Hepatocyte (in vitro differentiated cells): ENCODE measurements around the gene GJB3. TPM values are rescaled to one million over a fixed set of nuclear protein-coding genes. Genes with fewer than 3 reads are reported as not detected.

ENCODE experiments used
- DNase-seq: peaks from one replicate; pipeline ENCODE4 v3.0.0-alpha.2; 2016; ENCODE audit warnings: low spot score
- H2AFZ ChIP-seq: fragments of 200-600 bp; sonication (generic); 2 replicates; pipeline ENCODE4 v1.6.0; 2016; ENCODE audit warnings: antibody characterized with exemption, mild to moderate bottlenecking
- H3K27ac ChIP-seq: fragments of 200-600 bp; sonication (generic); 2 replicates; pipeline ENCODE4 v1.5.1; 2016; ENCODE audit warnings: mild to moderate bottlenecking
- H3K27me3 ChIP-seq: fragments of 200-600 bp; sonication (generic); 2 replicates; pipeline ENCODE4 v1.6.1; 2016
- H3K36me3 ChIP-seq: fragments of 200-600 bp; sonication (generic); replicated peaks from 2 replicates; pipeline ENCODE4 v1.5.1; 2016; ENCODE audit warnings: low read depth; ENCODE audit not compliant: insufficient read depth
- H3K4me1 ChIP-seq: fragments of 200-600 bp; sonication (generic); 2 replicates; pipeline ENCODE4 v1.5.1; 2016; ENCODE audit warnings: mild to moderate bottlenecking, moderate library complexity; ENCODE audit not compliant: insufficient read depth
- H3K4me2 ChIP-seq: fragments of 200-600 bp; sonication (generic); 2 replicates; pipeline ENCODE4 v1.6.0; 2016
- H3K4me3 ChIP-seq: fragments of 200-600 bp; sonication (generic); 2 replicates; pipeline ENCODE4 v1.5.1; 2016; ENCODE audit warnings: mild to moderate bottlenecking
- H3K79me2 ChIP-seq: fragments of 200-600 bp; sonication (generic); 2 replicates; pipeline ENCODE4 v1.6.0; 2017; ENCODE audit warnings: mild to moderate bottlenecking
- H3K9me2 ChIP-seq: fragments of 200-600 bp; sonication (generic); replicated peaks from 2 replicates; pipeline ENCODE4 v1.6.0; 2017; ENCODE audit warnings: mild to moderate bottlenecking; ENCODE audit not compliant: insufficient read depth
- H3K9me3 ChIP-seq: fragments of 200-600 bp; sonication (generic); 2 replicates; pipeline ENCODE4 v1.5.1; 2016; ENCODE audit warnings: low read depth, mild to moderate bottlenecking
- H4K20me1 ChIP-seq: fragments of 200-600 bp; sonication (generic); 2 replicates; pipeline ENCODE4 v1.6.0; 2016; ENCODE audit warnings: mild to moderate bottlenecking; ENCODE audit not compliant: insufficient read depth, poor library complexity, severe bottlenecking
- EZH2 ChIP-seq: fragments of 200-600 bp; sonication (generic); IDR thresholded peaks from 2 replicates; pipeline ENCODE4 v1.6.1; 2016; ENCODE audit warnings: antibody characterized with exemption, mild to moderate bottlenecking, borderline replicate concordance
- EZH2phosphoT487 ChIP-seq: fragments of 200-600 bp; sonication (generic); IDR thresholded peaks from one replicate; pipeline ENCODE4 v1.6.1; 2018; ENCODE audit warnings: antibody characterized with exemption, mild to moderate bottlenecking, low read depth, moderate library complexity; ENCODE audit not compliant: unreplicated experiment, severe bottlenecking
- WGBS: methylation state at CpG from one replicate; pipeline ENCODE4 v1.1.6; 2016; ENCODE audit warnings: low lambda C conversion rate; ENCODE audit errors: missing lambda C conversion rate; 5-methylcytosine and 5-hydroxymethylcytosine counted together
- polyA plus RNA-seq: library from polyadenylated mRNA; unstranded; fragments of >200 nt; fragmentation: Nextera tagmentation; extraction: Ambion mirVana; gene quantifications from 2 replicates; pipeline ENCODE4 v1.2.1, GENCODE V29; 2016
- total RNA-seq: library from RNA; depleted of rRNA; stranded (reverse); fragments of >200 nt; gene quantifications from 2 replicates; pipeline ENCODE4 v1.2.3, GENCODE V29; 2014
- TF ChIP-seq, protein P1 (sequence below): fragments of 200-600 bp; sonication (generic); IDR thresholded peaks from 2 replicates; pipeline ENCODE4 v1.5.1; 2016; ENCODE audit warnings: antibody characterized with exemption, mild to moderate bottlenecking; ENCODE audit not compliant: poor library complexity

Gene GJB3
- total and polyA plus RNA-seq, 2 experiments from 2014 or later = 2.0 to 3.2 TPM

DNA sequence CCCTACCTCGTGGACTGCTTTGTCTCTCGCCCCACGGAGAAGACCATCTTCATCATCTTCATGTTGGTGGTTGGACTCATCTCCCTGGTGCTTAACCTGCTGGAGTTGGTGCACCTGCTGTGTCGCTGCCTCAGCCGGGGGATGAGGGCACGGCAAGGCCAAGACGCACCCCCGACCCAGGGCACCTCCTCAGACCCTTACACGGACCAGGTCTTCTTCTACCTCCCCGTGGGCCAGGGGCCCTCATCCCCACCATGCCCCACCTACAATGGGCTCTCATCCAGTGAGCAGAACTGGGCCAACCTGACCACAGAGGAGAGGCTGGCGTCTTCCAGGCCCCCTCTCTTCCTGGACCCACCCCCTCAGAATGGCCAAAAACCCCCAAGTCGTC is 13.8 kb downstream of the GJB3 start:
- no peaks in the 10 kb centered on the region for H3K4me1 ChIP-seq
- 93% methylated on average over 12 of the region's 12 CpGs for WGBS
- no peaks in the 10 kb centered on the region for H3K36me3 ChIP-seq
- H3K27me3 ChIP-seq = peaks cover 22% of the 10 kb centered on the region
- no peak overlapping the region for H3K4me3 ChIP-seq
- H3K9me2 ChIP-seq = no peaks in the 10 kb centered on the region
- H3K4me2 ChIP-seq = no peak overlapping the region
- H3K27ac ChIP-seq = no peak overlapping the region
- DNase-seq = no peak
- H2AFZ ChIP-seq = no peak overlapping the region
- TF ChIP-seq, protein P1, sequence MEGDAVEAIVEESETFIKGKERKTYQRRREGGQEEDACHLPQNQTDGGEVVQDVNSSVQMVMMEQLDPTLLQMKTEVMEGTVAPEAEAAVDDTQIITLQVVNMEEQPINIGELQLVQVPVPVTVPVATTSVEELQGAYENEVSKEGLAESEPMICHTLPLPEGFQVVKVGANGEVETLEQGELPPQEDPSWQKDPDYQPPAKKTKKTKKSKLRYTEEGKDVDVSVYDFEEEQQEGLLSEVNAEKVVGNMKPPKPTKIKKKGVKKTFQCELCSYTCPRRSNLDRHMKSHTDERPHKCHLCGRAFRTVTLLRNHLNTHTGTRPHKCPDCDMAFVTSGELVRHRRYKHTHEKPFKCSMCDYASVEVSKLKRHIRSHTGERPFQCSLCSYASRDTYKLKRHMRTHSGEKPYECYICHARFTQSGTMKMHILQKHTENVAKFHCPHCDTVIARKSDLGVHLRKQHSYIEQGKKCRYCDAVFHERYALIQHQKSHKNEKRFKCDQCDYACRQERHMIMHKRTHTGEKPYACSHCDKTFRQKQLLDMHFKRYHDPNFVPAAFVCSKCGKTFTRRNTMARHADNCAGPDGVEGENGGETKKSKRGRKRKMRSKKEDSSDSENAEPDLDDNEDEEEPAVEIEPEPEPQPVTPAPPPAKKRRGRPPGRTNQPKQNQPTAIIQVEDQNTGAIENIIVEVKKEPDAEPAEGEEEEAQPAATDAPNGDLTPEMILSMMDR = no peak
- TF ChIP-seq EZH2phosphoT487 (no peak), EZH2 (no peak)
- no peaks in the 10 kb centered on the region for H3K9me3 ChIP-seq
- no peaks in the 10 kb centered on the region for H3K79me2 ChIP-seq
- no peaks in the 10 kb centered on the region for H4K20me1 ChIP-seq

DNA sequence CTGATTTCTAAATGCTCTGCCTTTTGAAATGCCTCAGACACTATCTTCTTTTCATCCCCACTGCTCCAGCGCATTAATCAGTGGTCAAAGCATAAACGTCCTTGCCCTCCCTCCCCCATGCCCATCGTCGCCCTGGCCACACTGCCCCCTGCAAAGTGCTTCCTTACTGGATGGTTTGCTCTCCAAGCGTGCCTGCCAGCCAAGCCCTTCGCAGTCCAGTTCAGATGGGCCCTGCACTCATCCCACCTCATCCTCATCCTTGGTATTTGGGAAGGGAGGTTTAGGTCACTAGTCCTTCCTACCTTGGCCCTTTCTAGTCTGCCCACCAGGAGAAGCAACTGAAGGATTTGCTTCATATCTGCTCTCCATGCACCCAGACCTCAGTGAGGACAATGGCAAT is 14.9 kb downstream of the GJB3 start:
- WGBS = 91% methylated on average over 6 of the region's 6 CpGs
- no peak for DNase-seq

DNA sequence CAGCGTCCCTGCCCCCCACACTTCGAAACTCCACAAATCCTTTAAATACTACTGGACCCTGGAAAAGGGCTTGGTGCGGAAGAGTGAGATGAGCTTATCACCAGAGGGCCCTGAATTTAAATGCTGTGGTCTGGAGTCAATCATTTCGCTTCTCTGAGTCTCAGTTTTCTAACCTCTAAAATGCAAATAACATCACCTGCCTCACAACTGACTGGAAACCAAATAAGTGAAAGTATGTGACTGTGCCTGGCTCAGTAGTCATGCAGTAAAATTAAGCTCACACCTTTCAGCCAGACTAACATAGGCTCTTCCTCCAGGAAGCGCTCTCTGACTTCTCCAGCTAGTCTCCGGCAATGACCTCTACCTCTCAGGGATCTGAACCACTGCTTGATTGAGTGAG is 16.0 kb downstream of the GJB3 start:
- no peak overlapping the region for H3K4me2 ChIP-seq
- WGBS = 76% methylated on average over 6 of the region's 6 CpGs
- no peaks in the 10 kb centered on the region for H3K9me3 ChIP-seq
- no peak overlapping the region for H3K4me3 ChIP-seq
- H3K27ac ChIP-seq = no peak overlapping the region
- no peaks in the 10 kb centered on the region for H3K9me2 ChIP-seq
- H3K36me3 ChIP-seq = no peaks in the 10 kb centered on the region
- no peaks in the 10 kb centered on the region for H3K79me2 ChIP-seq
- peaks cover 16% of the 10 kb centered on the region for H3K27me3 ChIP-seq
- TF ChIP-seq EZH2 (no peak), EZH2phosphoT487 (no peak)
- TF ChIP-seq, protein P1 = no peak
- H3K4me1 ChIP-seq = no peaks in the 10 kb centered on the region
- no peaks in the 10 kb centered on the region for H4K20me1 ChIP-seq
- DNase-seq = no peak
- H2AFZ ChIP-seq = no peak overlapping the region

More for the DNA sequence above, 14.9 kb downstream of the GJB3 start:
- H3K36me3 ChIP-seq = no peaks in the 10 kb centered on the region
- no peak overlapping the region for H2AFZ ChIP-seq
- H4K20me1 ChIP-seq = no peaks in the 10 kb centered on the region
- no peaks in the 10 kb centered on the region for H3K4me1 ChIP-seq
- no peak for TF ChIP-seq EZH2
- TF ChIP-seq, protein P1 = no peak
- no peak for TF ChIP-seq EZH2phosphoT487
- peaks cover 22% of the 10 kb centered on the region for H3K27me3 ChIP-seq
- H3K4me2 ChIP-seq = no peak overlapping the region
- H3K9me3 ChIP-seq = no peaks in the 10 kb centered on the region
- H3K9me2 ChIP-seq = no peaks in the 10 kb centered on the region
- no peak overlapping the region for H3K27ac ChIP-seq
- no peak overlapping the region for H3K4me3 ChIP-seq
- H3K79me2 ChIP-seq = no peaks in the 10 kb centered on the region

DNA sequence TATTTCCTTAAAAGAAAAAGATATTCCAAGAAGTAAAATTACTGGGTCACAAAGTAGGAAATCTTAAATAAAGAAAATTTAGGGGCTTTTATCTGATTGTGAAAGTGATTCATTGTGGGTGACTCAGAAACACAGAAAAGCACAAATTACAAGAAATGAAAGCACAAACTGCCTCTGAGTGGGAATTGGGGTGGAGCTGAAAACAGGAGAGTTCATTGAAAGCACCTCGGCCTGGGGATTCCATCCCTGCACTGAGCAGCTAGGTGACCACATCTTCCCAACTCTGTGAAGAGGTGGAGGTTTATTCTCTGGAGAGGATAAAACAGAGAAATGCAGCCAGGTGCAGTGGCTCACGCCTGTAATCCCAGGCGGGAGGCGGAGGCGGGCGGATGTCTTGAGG is 19.2 kb downstream of the GJB3 start:
- TF ChIP-seq EZH2phosphoT487 (no peak), EZH2 (no peak)
- TF ChIP-seq, protein P1 = no peak
- H3K4me3 ChIP-seq = no peak overlapping the region
- 91% methylated on average over 6 of the region's 6 CpGs for WGBS
- H3K36me3 ChIP-seq = no peaks in the 10 kb centered on the region
- no peaks in the 10 kb centered on the region for H3K4me1 ChIP-seq
- no peaks in the 10 kb centered on the region for H3K9me2 ChIP-seq
- no peaks in the 10 kb centered on the region for H3K27me3 ChIP-seq
- no peaks in the 10 kb centered on the region for H3K9me3 ChIP-seq
- no peaks in the 10 kb centered on the region for H4K20me1 ChIP-seq
- no peaks in the 10 kb centered on the region for H3K79me2 ChIP-seq
- H3K27ac ChIP-seq = no peak overlapping the region
- no peak overlapping the region for H2AFZ ChIP-seq
- H3K4me2 ChIP-seq = no peak overlapping the region
- DNase-seq = no peak
